ENCODE data around the gene GTPBP1.

DNA sequence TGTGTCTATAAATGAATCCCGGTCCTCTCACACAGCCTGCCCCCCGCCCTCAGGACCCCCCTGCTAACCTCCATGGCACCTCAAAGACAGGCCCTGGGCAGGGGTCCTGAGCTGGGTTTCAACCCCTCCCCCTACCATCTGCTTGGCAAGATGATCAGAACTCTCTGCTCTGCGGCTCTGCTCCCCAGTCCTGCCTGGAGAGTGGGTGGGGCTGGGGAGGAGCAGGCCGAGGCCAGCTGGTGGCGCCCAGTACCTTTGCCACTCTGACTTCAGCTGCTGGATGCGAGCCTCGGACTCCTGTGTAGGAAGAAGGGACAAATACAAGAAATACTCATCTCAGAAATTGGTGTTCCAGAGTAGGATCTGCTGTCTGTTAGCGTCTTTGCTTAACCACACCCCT is 35.0 kb downstream of the GTPBP1 start:
- TF ChIP-seq, protein P1, sequence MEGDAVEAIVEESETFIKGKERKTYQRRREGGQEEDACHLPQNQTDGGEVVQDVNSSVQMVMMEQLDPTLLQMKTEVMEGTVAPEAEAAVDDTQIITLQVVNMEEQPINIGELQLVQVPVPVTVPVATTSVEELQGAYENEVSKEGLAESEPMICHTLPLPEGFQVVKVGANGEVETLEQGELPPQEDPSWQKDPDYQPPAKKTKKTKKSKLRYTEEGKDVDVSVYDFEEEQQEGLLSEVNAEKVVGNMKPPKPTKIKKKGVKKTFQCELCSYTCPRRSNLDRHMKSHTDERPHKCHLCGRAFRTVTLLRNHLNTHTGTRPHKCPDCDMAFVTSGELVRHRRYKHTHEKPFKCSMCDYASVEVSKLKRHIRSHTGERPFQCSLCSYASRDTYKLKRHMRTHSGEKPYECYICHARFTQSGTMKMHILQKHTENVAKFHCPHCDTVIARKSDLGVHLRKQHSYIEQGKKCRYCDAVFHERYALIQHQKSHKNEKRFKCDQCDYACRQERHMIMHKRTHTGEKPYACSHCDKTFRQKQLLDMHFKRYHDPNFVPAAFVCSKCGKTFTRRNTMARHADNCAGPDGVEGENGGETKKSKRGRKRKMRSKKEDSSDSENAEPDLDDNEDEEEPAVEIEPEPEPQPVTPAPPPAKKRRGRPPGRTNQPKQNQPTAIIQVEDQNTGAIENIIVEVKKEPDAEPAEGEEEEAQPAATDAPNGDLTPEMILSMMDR (conservative IDR thresholded peaks at IDR 0.05; ENCODE audit: low read length) = no peak
- TF ChIP-seq EZH2phosphoT487 (IDR thresholded peaks at IDR 0.05; ENCODE audit: borderline replicate concordance, low read depth, low read length) = no peak
